KMS-11 (cell line): ENCODE results near the gene STK32C.
"Not testable (repeated sequence)": the region's sequence is repeated elsewhere in the genome, so short reads cannot be mapped to it uniquely, and the experiment has no call there.

Source experiments
- H2AFZ ChIP-seq: fragments of 200-600 bp; sonication (generic); 2 replicates; pipeline ENCODE4 v1.6.1; 2016; ENCODE audit warnings: antibody characterized with exemption, mixed run types, low read depth
- H3K27ac ChIP-seq: fragments of 200-600 bp; sonication (generic); 2 replicates; pipeline ENCODE4 v1.6.1; 2016; ENCODE audit warnings: mild to moderate bottlenecking, mixed run types
- H3K27me3 ChIP-seq: fragments of 200-600 bp; sonication (generic); 2 replicates; pipeline ENCODE4 v1.6.1; 2017; ENCODE audit warnings: mild to moderate bottlenecking, low read depth, mixed run types, moderate library complexity; ENCODE audit not compliant: insufficient read depth
- H3K36me3 ChIP-seq: fragments of 200-600 bp; sonication (generic); 2 replicates; pipeline ENCODE4 v1.6.1; 2017; ENCODE audit warnings: mild to moderate bottlenecking, mixed run types; ENCODE audit not compliant: insufficient read depth
- H3K4me1 ChIP-seq: fragments of 200-600 bp; sonication (generic); 2 replicates; pipeline ENCODE4 v1.6.1; 2016; ENCODE audit warnings: mild to moderate bottlenecking, low read depth, mixed run types; ENCODE audit not compliant: poor library complexity, severe bottlenecking
- H3K4me2 ChIP-seq: fragments of 200-600 bp; sonication (generic); 2 replicates; pipeline ENCODE4 v1.7.0; 2016; ENCODE audit warnings: mild to moderate bottlenecking, mixed run types
- H3K4me3 ChIP-seq: fragments of 200-600 bp; sonication (generic); IDR thresholded peaks from 2 replicates; pipeline ENCODE4 v1.6.1; 2017; ENCODE audit warnings: low read depth, low read length, mixed read lengths; ENCODE audit not compliant: insufficient read depth
- H3K79me2 ChIP-seq: fragments of 200-600 bp; sonication (generic); 2 replicates; pipeline ENCODE4 v1.6.1; 2016; ENCODE audit warnings: low read depth, mixed run types; ENCODE audit not compliant: insufficient read depth
- H3K9ac ChIP-seq: fragments of 200-600 bp; sonication (generic); 2 replicates; pipeline ENCODE4 v1.6.1; 2016; ENCODE audit warnings: mild to moderate bottlenecking, mixed run types
- H4K20me1 ChIP-seq: fragments of 200-600 bp; sonication (generic); 2 replicates; pipeline ENCODE4 v1.6.1; 2016; ENCODE audit warnings: mild to moderate bottlenecking, mixed run types; ENCODE audit not compliant: insufficient read depth
- CTCF ChIP-seq: fragments of 200-600 bp; sonication (generic); conservative IDR thresholded peaks from 2 replicates; pipeline ENCODE4 v1.6.1; 2017; ENCODE audit warnings: low read depth, mild to moderate bottlenecking, antibody characterized with exemption, low read length, moderate library complexity, mixed read lengths

STK32C gene

GRCh38 chr10:132220061-132220460 lies 87.7 kb downstream of the STK32C start:
- Histone ChIP-seq H3K27ac (no peak overlapping the region), H3K4me3 (no peak overlapping the region), H2AFZ (no peak overlapping the region), H3K36me3 (no peaks in the 10 kb centered on the region), H3K27me3 (no peaks in the 10 kb centered on the region; the same call in 1 of the 2 replicates), H3K9ac (no peak overlapping the region), H4K20me1 (no peaks in the 10 kb centered on the region), H3K4me1 (no peaks in the 10 kb centered on the region), H3K79me2 (no peaks in the 10 kb centered on the region), H3K4me2 (no peak overlapping the region)
- no peak for TF ChIP-seq CTCF

DNA sequence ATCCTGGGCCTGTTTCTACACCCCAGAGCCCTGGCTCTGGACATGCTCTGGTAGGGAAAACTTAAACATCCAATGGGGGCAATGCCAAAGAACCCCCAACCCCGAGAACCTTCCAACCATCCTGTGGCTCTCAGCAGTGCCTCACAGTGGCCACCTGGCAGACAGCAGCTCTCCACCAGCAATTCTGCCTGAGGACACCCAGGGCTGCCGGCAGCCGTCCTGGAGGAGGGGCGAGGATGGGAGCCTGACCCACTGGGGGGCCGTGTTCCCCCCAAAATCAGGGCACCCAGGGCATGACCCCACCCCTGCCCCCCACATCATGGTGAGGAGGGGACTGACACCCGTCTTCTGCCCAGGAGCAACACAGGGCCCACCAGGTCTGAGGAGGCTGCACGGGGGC lies 88.3 kb downstream of the STK32C start:
- Histone ChIP-seq H3K79me2 (no peaks in the 10 kb centered on the region), H4K20me1 (no peaks in the 10 kb centered on the region), H3K27me3 (no peaks in the 10 kb centered on the region; the same call in 1 of the 2 replicates), H3K4me1 (no peaks in the 10 kb centered on the region), H2AFZ (no peak overlapping the region), H3K27ac (no peak overlapping the region), H3K9ac (no peak overlapping the region), H3K4me3 (no peak overlapping the region), H3K36me3 (no peaks in the 10 kb centered on the region), H3K4me2 (no peak overlapping the region)
- no peak for TF ChIP-seq CTCF

DNA sequence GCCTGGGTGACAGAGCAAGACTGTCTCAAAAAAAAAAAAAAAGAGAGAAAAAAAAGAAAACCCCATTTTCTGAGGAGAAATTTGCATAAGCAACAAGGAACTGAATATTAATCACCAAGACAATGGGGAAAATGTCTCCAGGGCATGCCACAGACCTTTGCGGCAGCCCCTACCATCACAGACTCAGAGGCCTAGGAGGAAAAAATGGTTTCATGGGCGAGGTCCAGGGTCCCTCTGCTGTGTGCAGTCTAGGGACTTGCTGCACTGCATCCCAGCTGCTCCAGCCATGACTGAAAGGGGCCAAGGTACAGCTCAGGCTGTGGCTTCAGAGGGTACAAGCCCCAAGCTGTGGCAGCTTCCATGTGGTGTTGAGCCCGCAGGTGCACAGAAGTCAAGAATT lies 91.3 kb downstream of the STK32C start:
- H3K36me3 ChIP-seq, H3K27ac ChIP-seq, H3K9ac ChIP-seq, H4K20me1 ChIP-seq, H3K4me1 ChIP-seq, H2AFZ ChIP-seq, H3K79me2 ChIP-seq, H3K4me2 ChIP-seq, H3K4me3 ChIP-seq: not testable (repeated sequence)
- H3K27me3 ChIP-seq = peaks cover 11% of the 10 kb centered on the region; the same call in 1 of the 2 replicates

DNA sequence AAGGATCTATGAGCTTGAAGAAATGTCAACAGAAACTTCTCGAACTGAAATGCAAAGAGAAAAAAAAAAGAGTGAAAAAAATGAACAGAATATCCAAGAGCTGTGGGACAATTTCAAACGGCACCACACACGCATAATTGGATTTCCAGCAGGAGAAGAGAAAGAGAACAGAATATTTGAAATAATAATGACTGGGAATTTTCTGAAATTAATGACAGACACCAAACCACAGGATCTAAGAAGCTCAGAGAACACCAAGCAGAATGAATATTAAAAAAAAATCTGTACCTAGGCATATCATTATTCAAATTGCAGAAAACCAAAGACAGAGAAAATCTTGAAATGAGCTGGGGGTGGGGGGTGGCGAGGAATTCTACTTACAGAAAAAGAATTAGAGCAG lies 93.8 kb downstream of the STK32C start:
- Histone ChIP-seq H3K79me2 (no peaks in the 10 kb centered on the region), H4K20me1 (no peaks in the 10 kb centered on the region), H3K4me1 (no peaks in the 10 kb centered on the region), H2AFZ (no peak overlapping the region), H3K27me3 (peaks cover 12% of the 10 kb centered on the region; the same call in 1 of the 2 replicates), H3K4me3 (no peak overlapping the region), H3K36me3 (no peaks in the 10 kb centered on the region), H3K4me2 (no peak overlapping the region), H3K27ac (no peak overlapping the region), H3K9ac (no peak overlapping the region)
- no peak for TF ChIP-seq CTCF

DNA sequence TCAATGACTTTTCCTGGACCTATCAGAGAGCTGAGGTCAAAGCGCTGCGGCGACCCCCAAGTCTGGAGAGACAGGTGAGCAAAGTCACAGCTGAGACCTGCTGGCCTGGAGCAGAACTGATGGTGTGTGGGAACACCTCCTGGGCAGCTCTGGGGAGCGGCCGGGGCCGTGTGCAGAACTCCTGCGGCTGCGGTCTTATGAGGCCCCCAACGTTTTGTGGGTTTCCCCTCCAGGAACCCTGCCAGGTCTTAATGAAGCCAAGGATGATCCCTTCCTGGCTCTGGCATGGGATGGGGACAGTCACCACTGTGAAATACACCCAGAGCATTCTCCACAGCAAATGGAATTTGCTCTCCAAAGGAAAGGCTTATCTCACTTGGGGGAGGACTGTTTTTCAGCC lies 94.9 kb downstream of the STK32C start:
- Histone ChIP-seq H4K20me1 (no peaks in the 10 kb centered on the region), H3K4me3 (no peak overlapping the region), H3K36me3 (no peaks in the 10 kb centered on the region), H3K9ac (no peak overlapping the region), H3K4me2 (no peak overlapping the region), H3K27me3 (peaks cover 13% of the 10 kb centered on the region; the same call in 1 of the 2 replicates), H3K4me1 (no peaks in the 10 kb centered on the region), H2AFZ (no peak overlapping the region), H3K79me2 (no peaks in the 10 kb centered on the region), H3K27ac (no peak overlapping the region)
- no peak for TF ChIP-seq CTCF
